ENCODE measurements around the gene KRTAP22-1. TPM values are rescaled to one million over a fixed set of nuclear protein-coding genes. Genes with fewer than 3 reads are reported as not detected.

The KRTAP22-1 gene
- total RNA-seq, 2 experiments from 2014 or later, result not detected

DNA sequence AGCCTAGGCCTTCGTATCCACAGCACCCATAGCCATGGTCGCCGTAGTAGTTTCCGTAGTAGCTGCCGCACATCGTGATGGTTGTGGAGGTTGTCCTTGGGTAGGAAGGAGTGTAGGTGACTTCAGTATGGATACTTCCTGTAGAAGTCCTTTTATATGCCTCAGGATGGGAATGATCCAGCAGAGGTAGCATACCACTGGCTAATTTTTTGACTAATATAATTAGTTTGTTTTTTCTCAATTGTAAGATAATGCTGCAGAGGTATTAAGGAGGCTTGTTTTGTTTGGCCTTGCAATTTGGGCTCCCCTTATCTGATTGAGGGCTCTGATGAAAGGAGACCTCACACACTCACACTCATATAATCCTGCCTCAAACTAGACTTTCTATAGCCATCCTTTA, 2.1 kb upstream of the KRTAP22-1 start, which contains the start of gene KRTAP6-2:
KRTAP6-2 (minus strand) TSS at position 101 of the 400 bp plus-strand sequence; CDS start at position 73, 28 bp downstream.
- ChIA-PET POLR2A (no interaction called here), CTCF (no interaction called here)
- DNase-seq, result no peak
- Mint-ChIP-seq H3K27me3 (no peaks in the 10 kb centered on the region), H3K36me3 (ENCODE audit: low read depth) (no peaks in the 10 kb centered on the region), H3K4me1 (no peaks in the 10 kb centered on the region), H3K9me3 (peaks cover 12% of the 10 kb centered on the region), H3K27ac (no peak within 1 kb of the TSS), H3K4me3 (no peak within 1 kb of the TSS)

DNA sequence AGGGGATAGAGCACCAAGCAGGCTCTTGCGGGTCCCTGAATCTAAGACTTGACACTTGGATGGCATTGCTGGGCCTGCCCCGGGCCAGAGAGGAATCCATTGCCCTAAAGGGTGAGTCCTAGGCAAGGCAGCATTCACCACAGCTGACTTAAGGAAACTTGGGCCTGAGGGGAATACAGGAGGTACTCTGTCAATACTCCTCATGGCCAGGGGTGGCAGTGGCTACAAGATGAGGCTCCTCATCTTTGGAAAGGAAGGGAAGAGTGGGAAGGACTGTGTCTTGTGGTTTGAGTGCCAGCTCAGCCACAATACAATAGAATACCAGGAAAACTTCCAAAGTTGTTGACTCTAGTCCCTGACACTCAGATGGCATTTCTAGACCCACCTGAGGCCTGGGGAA, 5.1 kb downstream of the KRTAP22-1 start:
- H3K4me1 Mint-ChIP-seq, result no peaks in the 10 kb centered on the region
- ChIA-PET CTCF (interaction anchor here (1.3 kb wide), 1 partner anchor 257 kb away, joined by 3 read pairs; no protein-coding TSS in a partner anchor), POLR2A (no interaction called here)
- H3K36me3 Mint-ChIP-seq (ENCODE audit: low read depth), result no peaks in the 10 kb centered on the region
- no peak overlapping the region for H3K4me3 Mint-ChIP-seq
- H3K9me3 Mint-ChIP-seq, result peaks cover 9% of the 10 kb centered on the region
- H3K27me3 Mint-ChIP-seq, result no peaks in the 10 kb centered on the region
- H3K27ac Mint-ChIP-seq, result no peak overlapping the region
- no peak for DNase-seq

DNA sequence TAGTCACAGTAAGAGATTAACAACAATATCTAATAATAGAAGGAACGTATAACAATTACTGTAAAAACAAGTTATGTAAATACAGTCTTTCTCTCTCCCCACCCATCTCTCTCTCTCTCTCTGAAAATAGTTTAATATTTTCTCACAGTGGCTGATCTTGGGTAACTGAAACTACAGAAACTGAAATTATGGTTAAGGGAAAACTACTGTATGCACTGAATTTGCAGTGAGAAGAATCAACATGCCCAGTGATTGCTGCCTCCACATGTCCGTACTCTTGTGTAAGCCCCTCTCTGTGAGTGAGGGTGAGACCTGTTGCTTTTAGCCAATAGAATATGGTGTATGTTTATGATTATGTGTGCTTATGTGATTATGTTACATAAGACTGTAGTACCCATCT, 11.2 kb downstream of the KRTAP22-1 start:
- Mint-ChIP-seq H3K27ac (no peak overlapping the region), H3K4me1 (no peaks in the 10 kb centered on the region), H3K27me3 (no peaks in the 10 kb centered on the region), H3K9me3 (peaks cover 1% of the 10 kb centered on the region), H3K36me3 (ENCODE audit: low read depth) (no peaks in the 10 kb centered on the region), H3K4me3 (no peak overlapping the region)
- POLR2A ChIA-PET, result no interaction called here
- CTCF ChIA-PET, result no interaction called here
- no peak for DNase-seq

DNA sequence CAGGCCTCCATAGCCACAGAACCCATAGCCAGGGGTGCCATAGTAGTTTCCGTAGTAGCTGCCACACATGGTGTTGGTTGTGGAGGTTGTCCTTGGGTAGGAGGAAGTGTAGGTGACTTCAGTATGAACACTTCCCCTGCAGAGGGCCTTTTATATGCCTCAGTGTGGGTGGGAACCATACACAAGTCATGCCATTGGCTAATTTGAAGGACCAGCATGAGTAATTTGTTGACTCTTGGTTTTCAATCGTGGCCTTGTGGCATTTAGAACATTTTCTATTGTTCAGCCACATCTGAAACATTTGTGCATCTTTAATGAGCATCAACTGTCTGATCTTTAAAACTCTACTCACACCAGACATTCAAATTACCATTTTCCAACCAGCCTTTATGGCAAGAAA, 12.9 kb downstream of the KRTAP22-1 start, which contains the start of gene KRTAP6-1:
KRTAP6-1 (minus strand) TSS at position 95 of the 400 bp plus-strand sequence; CDS start at position 69, 26 bp downstream.
- ChIA-PET CTCF (no interaction called here), POLR2A (no interaction called here)
- no peaks in the 10 kb centered on the region for H3K4me1 Mint-ChIP-seq
- H3K27ac Mint-ChIP-seq, result no peak within 1 kb of the TSS
- DNase-seq, result no peak
- H3K36me3 Mint-ChIP-seq (ENCODE audit: low read depth), result no peaks in the 10 kb centered on the region
- no peaks in the 10 kb centered on the region for H3K27me3 Mint-ChIP-seq
- H3K4me3 Mint-ChIP-seq, result no peak within 1 kb of the TSS
- peaks cover 1% of the 10 kb centered on the region for H3K9me3 Mint-ChIP-seq

DNA sequence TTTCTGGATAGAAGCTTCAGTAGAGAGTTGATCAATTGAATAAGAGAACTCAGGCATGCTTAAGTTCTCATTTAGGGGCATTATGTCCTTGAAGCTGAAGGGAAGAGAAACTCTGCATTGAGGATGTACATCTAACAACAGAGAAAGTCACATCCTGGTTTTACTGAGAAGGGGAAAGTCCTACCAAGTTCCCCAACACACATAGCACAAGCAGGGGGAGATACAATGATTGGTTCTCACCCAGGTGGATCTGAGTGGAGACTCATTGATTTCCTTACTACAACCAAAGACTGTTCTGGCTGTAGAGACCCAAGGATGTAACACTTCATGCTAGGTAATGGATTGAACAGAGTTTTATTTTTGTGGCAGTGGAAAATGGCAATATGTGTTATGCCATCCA, 14.3 kb downstream of the KRTAP22-1 start:
- no peaks in the 10 kb centered on the region for H3K36me3 Mint-ChIP-seq (ENCODE audit: low read depth)
- POLR2A ChIA-PET, result no interaction called here
- H3K4me1 Mint-ChIP-seq, result no peaks in the 10 kb centered on the region
- no peak for DNase-seq
- H3K9me3 Mint-ChIP-seq, result peaks cover 1% of the 10 kb centered on the region
- no peak overlapping the region for H3K27ac Mint-ChIP-seq
- no peaks in the 10 kb centered on the region for H3K27me3 Mint-ChIP-seq
- CTCF ChIA-PET, result no interaction called here
- H3K4me3 Mint-ChIP-seq, result no peak overlapping the region

DNA sequence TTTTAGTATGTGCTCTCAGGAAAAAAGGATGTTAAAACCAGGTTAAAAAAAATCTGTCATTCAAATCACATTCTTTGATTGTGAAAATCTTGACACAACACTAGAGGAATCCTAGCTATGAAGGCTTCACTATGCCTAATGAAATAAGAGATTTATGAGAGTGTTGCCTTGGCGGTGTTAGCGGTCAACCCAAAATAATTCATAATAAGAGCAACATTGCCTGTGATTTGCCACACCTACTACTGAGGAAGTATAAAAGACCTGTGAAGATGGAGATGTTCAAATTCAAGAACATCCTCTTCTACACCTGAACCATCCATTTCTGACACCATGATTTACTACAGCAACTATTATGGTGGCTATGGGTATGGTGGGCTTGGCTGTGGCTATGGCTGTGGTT, 15.2 kb downstream of the KRTAP22-1 start, which contains the start of gene KRTAP20-1:
KRTAP20-1 (plus strand) TSS at position 301 of the 400 bp plus-strand sequence; CDS start at position 331, 30 bp downstream.
- Mint-ChIP-seq H3K27me3 (no peaks in the 10 kb centered on the region), H3K36me3 (ENCODE audit: low read depth) (no peaks in the 10 kb centered on the region), H3K4me3 (no peak within 1 kb of the TSS), H3K9me3 (peaks cover 1% of the 10 kb centered on the region), H3K4me1 (no peaks in the 10 kb centered on the region), H3K27ac (no peak within 1 kb of the TSS)
- POLR2A ChIA-PET, result no interaction called here
- no peak for DNase-seq
- CTCF ChIA-PET, result no interaction called here

DNA sequence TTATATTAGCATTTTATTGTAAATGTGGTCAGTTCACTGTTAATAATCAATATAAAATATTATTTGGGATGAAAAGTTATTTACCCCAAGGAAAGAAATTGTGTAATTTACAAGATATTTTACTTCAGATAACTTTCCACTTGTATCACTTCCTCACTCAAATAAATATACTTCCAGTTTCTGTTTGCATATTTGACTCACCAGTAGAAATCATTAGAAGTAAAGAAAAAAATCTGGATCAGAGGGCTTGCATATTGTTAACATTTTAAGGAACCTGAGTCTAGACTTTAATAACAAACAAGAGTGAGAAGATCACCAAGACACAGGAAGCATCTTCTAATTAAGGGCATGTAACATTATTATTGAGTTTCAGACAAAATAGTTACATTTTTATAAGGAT, 19.2 kb downstream of the KRTAP22-1 start:
- Mint-ChIP-seq H3K4me3 (no peak overlapping the region), H3K9me3 (peaks cover 2% of the 10 kb centered on the region), H3K4me1 (no peaks in the 10 kb centered on the region), H3K36me3 (ENCODE audit: low read depth) (no peaks in the 10 kb centered on the region), H3K27me3 (no peaks in the 10 kb centered on the region), H3K27ac (no peak overlapping the region)
- DNase-seq, result no peak
- POLR2A ChIA-PET, result no interaction called here
- CTCF ChIA-PET, result no interaction called here

DNA sequence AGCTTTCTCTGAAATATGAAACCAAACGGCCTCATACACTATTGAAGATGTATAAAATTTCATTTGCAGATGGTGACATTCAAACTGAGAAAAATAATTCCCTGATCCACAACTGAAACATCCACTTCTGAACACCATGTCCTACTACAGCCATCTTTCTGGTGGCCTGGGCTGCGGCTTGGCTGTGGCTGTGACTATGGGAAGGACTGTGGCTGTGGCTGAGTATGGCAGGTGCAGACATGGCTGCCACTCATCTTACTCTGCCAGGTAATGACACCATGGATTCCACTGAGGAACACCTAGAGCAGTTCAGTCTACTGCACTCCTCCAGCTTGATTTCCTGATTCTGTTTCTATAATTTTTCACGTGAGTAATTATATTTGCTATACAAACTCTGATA, 19.6 kb downstream of the KRTAP22-1 start, which contains the start of gene KRTAP20-4:
KRTAP20-4 (plus strand) TSS at position 106 of the 400 bp plus-strand sequence.
- Mint-ChIP-seq H3K9me3 (peaks cover 2% of the 10 kb centered on the region), H3K27me3 (no peaks in the 10 kb centered on the region), H3K4me1 (no peaks in the 10 kb centered on the region), H3K27ac (no peak within 1 kb of the TSS), H3K36me3 (ENCODE audit: low read depth) (no peaks in the 10 kb centered on the region), H3K4me3 (no peak within 1 kb of the TSS)
- ChIA-PET POLR2A (no interaction called here), CTCF (no interaction called here)
- no peak for DNase-seq

DNA sequence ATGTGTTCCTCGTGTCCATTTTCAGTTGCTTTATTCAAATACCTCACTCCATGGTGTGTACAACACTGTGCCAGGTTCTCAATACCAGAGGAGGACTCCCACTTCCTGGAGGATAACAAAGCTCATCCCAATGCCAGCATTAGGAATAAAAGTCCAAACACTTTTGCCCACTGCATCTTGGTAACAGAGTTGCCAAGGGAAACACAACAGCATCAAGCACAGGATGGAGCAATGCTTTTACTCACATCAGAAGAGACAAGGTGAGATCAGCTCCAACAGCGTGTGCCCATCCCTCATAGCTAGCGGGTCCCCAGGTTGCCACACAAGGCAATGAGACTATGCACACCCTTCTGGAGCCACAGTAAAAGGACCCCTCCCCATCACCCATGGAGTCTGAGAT, 22.5 kb downstream of the KRTAP22-1 start:
- no peak overlapping the region for H3K27ac Mint-ChIP-seq

DNA sequence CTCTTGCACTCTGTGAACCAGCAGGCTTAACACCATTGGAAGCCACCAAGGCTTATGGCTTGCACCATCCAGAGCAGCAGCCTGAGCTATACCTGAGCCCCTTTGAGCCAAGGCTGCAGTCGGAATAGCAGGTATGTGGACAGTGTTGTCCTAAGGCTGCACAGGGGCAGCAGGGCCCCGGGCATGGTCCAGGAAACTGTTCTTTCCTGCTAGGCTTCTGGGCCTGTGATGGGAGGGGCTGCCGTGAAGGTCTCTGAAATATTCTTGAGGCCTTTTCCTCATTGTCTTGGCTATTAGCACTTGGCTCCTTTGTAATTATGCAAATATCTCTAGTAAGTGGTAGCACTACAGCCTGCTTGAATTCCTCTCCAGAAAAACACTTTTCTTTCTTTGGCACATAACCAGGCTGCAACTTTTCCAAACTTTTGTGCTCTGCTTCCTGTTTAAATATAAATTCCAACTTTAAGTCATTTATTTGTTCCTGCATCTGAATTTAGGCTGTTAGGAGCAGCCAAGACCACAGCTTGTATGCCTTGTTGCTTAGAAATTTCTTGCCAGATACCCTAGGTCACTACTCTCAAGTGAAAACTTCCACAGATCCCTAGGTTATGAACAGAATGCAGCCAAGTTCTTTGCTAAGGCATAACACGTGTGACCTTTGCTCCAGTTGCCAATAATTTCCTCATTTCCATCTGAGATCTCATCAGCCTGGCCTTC, 24.7 kb downstream of the KRTAP22-1 start:
- no peaks in the 10 kb centered on the region for H3K36me3 Mint-ChIP-seq (ENCODE audit: low read depth)
- H3K9me3 Mint-ChIP-seq, result peaks cover 2% of the 10 kb centered on the region
- DNase-seq, result no peak
- POLR2A ChIA-PET, result no interaction called here
- H3K4me3 Mint-ChIP-seq, result no peak overlapping the region
- CTCF ChIA-PET, result no interaction called here
- no peaks in the 10 kb centered on the region for H3K4me1 Mint-ChIP-seq
- H3K27ac Mint-ChIP-seq, result no peak overlapping the region
- H3K27me3 Mint-ChIP-seq, result no peaks in the 10 kb centered on the region

More for the DNA sequence above, 22.5 kb downstream of the KRTAP22-1 start:
- H3K27me3 Mint-ChIP-seq, result no peaks in the 10 kb centered on the region
- H3K36me3 Mint-ChIP-seq (ENCODE audit: low read depth), result no peaks in the 10 kb centered on the region
- CTCF ChIA-PET, result no interaction called here
- no peaks in the 10 kb centered on the region for H3K4me1 Mint-ChIP-seq
- POLR2A ChIA-PET, result no interaction called here
- no peak overlapping the region for H3K4me3 Mint-ChIP-seq
- H3K9me3 Mint-ChIP-seq, result peaks cover 2% of the 10 kb centered on the region
- no peak for DNase-seq

DNA sequence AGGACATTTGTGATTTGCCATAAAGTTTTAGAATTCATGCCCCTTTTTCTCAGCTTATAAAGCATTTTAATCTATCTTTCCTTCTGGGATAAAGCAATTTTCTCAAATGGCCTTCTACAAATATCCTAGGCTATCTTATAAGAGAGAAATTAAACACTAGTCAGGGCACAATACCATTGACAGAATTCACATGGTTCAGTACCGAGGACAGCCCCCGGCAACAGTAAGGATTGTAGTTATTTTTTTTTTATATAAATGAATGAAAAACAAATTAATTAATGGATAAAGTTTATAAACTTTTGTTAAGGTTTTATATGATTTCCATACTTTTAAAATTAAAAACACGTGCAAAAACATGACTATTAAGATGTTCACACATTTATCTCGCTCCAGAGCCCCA, 27.2 kb downstream of the KRTAP22-1 start:
- Mint-ChIP-seq H3K27me3 (no peaks in the 10 kb centered on the region), H3K4me1 (no peaks in the 10 kb centered on the region), H3K4me3 (no peak overlapping the region), H3K9me3 (peaks cover 2% of the 10 kb centered on the region), H3K27ac (no peak overlapping the region), H3K36me3 (ENCODE audit: low read depth) (no peaks in the 10 kb centered on the region)
- POLR2A ChIA-PET, result no interaction called here
- no peak for DNase-seq
- CTCF ChIA-PET, result no interaction called here

DNA sequence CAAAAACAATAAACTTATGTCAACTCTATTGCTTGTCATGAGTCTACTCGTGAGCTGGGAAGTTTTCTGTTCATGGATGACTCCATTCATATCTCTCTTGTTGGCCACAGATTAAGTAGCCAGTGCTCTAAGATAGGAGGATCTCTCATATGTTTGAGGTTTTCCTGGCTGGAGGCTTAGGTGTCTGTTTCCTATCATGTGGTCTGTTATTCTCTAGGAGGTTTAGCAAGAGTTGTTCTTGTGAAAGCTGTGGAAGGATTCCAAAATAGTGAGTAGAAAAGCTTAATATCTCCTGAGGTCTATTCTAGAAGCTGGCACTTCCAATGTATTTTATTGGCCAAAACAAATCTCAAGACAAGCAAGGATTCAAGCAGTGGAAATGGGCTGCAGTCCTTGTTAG, 28.3 kb downstream of the KRTAP22-1 start:
- CTCF ChIA-PET, result no interaction called here
- peaks cover 2% of the 10 kb centered on the region for H3K9me3 Mint-ChIP-seq
- no peak for DNase-seq
- no peaks in the 10 kb centered on the region for H3K36me3 Mint-ChIP-seq (ENCODE audit: low read depth)
- no peak overlapping the region for H3K27ac Mint-ChIP-seq
- H3K4me1 Mint-ChIP-seq, result no peaks in the 10 kb centered on the region
- no peak overlapping the region for H3K4me3 Mint-ChIP-seq
- POLR2A ChIA-PET, result no interaction called here
- H3K27me3 Mint-ChIP-seq, result no peaks in the 10 kb centered on the region

DNA sequence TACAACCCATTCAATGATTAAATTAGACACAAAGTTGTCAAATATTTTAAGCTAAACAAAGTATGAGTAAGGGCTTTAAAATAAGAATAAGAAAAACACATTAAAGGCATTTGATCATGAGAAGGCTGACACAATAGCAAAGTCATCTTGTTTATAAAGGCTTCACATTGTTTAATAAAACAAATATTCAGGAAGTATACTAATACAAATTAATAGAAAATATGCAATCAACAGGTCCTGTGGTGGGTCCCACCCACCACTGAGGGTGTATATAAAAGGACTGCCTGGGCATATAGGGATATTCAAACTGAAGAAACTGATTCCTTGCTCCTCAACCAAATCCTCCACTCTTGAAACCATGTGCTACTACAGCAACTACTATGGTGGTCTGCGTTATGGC, 34.0 kb downstream of the KRTAP22-1 start, which contains the start of gene KRTAP20-2:
KRTAP20-2 (plus strand) TSS at position 301 of the 400 bp plus-strand sequence; CDS start at position 359, 58 bp downstream.
- Mint-ChIP-seq H3K36me3 (ENCODE audit: low read depth) (no peaks in the 10 kb centered on the region), H3K27me3 (no peaks in the 10 kb centered on the region), H3K4me1 (no peaks in the 10 kb centered on the region), H3K9me3 (no peaks in the 10 kb centered on the region), H3K4me3 (no peak within 1 kb of the TSS), H3K27ac (no peak within 1 kb of the TSS)
- ChIA-PET CTCF (no interaction called here), POLR2A (no interaction called here)
- DNase-seq, result no peak

DNA sequence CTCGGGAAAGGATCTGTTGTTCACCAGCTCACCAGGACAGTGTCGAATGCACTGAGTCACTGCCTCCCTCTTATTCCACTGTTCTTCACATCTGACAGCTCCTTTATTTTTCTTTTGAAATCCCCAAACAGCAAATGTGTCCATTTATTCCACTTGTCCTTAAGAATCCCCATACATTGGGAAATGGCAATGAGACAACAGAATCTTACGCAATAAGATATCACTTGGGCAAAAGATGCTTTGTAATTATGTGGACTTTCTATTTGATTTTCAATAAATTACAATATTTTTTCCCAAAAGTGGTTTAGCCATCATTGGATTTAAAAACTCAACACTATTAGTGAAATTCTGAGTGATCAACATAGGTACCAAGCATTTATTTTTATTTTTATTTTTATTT, 37.8 kb downstream of the KRTAP22-1 start:
- no peak for DNase-seq
- no peaks in the 10 kb centered on the region for H3K36me3 Mint-ChIP-seq (ENCODE audit: low read depth)
- H3K27me3 Mint-ChIP-seq, result no peaks in the 10 kb centered on the region
- no peaks in the 10 kb centered on the region for H3K9me3 Mint-ChIP-seq
- ChIA-PET CTCF (no interaction called here), POLR2A (no interaction called here)
- H3K4me3 Mint-ChIP-seq, result no peak overlapping the region
- no peaks in the 10 kb centered on the region for H3K4me1 Mint-ChIP-seq
- no peak overlapping the region for H3K27ac Mint-ChIP-seq

Data from activated CD4-positive, alpha-beta memory T cell treated with anti-CD3 and anti-CD28 coated beads, Interleukin-2, amount 10 ng/mL, durations not matched to agents 7 days and 5 days (primary cell).